GM18520 (cell line): ENCODE measurements around the gene MYOCD.

Experiments
- ATAC-seq: cut with Tn5 transposase; IDR thresholded peaks from one replicate; pipeline ENCODE4 v1.9.1; 2021; ENCODE audit not compliant: unreplicated experiment

The MYOCD gene

DNA sequence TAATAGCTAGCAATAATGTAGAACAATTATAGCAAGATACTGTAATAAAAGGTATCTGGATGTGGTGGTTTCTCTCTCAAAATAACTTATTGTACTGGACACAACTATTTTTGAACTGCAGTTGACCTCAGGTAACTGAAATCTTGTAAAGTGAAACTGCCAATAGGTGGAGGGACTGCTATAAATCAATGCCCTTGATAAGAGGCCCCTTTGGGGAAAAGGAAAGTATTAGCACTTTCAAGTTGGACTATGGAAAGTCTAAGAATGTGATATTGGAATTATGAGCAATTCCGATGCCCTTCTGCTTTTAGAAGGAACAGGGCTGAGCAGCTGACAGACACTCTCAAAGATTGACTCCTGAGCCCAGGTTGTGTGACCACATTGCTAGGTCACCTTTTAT, 79.1 kb downstream of the MYOCD start:
- ATAC-seq, result no peak

DNA sequence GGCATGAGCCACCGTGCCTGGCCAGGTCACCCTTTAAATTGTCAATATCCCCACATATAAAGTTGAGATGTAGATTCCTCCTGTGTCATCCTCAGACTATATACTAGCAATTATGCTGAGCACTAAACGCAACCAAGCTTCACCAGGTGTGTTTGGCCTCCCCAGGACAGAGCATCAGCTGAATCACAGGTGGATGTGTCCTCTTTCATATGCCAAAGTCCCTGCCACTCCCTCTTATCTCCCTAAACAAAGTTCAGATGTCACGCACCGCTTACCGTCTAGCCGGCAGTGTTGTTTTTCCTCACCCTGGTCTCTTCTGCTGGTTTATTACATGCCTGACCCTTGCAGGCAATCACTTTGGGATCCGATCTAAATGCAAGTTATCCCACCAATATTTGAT, 79.8 kb downstream of the MYOCD start:
- no peak for ATAC-seq

DNA sequence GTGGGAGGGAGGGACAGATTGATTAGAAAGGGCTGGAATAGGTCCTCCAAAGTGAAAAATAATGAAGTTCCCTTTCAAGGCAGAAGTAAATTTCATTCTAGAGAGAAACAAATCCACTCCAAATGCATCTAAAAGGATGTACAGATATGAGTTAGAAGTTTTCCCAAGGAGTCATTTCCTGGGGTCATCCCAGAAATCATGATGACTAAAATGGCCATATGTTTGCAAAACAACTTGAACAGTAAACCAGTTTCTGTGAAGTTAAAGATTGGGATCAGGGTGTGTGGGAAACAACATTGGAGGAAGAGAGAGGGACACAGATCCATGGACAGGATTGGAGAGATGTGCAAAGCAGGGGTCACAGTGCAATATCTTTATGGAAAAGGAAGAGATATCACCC, 91.1 kb downstream of the MYOCD start:
- no peak for ATAC-seq

- ATAC-seq, result no peak
Observed at GRCh38 chr17:12759090-12759489, 93.4 kb downstream of the MYOCD start.

DNA sequence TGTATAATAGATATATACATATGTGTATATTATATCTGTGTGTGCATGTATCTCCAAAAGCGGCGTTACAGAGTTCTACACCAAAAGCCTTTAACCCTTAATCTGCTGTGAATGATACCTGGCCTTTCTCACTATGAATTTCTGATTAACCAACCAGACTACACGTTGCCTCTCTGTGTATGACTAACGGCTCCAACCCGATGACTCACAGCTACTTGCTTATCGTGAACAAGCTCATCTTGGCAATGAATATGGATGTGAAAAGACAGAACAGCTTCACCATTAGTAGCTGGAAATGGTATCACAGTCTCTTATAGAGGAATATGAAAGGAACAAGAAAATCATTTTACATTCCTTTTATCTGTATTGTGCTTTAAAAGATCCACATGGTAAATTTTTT, 99.9 kb downstream of the MYOCD start:
- no peak for ATAC-seq

DNA sequence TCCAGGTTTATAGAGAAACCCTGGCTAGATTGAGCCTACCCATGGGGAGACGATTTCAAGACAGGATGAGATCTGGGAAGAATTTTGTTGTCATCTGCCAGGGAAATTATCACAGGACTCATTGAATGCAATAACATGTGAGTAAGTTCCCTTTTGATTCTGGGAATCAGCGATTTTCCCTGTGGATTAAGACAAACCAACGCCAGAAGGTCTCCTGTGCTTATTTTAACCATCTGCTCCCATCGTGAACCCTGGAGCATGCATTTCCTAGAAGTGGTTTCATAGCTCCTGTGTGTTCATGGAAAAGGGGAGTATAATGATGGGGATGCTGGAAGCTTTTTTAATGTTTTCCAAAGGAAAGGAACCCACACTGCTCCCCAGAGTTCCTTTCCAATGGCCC, 102.6 kb downstream of the MYOCD start:
- no peak for ATAC-seq

- no peak for ATAC-seq
Observed at GRCh38 chr17:12769981-12770380, 104.3 kb downstream of the MYOCD start.

DNA sequence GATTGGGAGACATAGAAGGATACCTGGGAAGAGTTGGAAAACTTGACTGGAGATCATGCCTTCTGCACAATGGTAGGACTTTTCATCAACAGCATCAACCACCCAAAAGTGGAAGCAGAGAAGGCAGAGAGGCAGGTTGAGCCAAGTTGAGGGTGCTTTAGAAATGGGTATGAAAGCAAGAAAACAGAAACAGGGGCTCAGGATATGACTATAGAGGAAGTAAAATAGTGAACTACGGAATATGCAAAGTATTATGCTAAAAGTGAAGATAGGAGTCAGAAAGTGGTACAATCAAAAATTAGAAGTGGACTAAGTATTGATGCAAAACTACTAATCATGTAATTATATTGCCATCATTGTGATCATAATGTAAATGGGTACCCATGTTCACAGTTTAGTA, 107.5 kb downstream of the MYOCD start:
- no peak for ATAC-seq

DNA sequence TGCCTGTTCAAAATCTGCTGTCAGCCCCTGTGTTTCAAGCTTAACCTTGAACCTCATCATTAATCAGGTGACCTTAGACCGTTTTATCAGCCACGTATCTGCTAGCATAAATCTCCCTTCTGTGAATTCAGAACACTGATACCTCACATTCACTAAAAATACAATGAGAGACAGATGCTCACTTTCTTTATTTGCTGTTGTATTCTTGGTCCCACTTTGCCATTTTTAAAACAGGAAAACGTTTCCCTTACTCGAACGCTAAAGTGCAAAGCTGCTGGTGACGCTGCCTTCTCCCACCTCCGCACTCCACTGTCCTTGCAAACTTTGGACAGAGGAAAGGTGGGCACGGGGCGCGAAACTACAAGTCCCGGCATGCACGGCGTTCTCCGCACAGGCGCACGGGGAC, 123.4 kb downstream of the MYOCD start:
- no peak for ATAC-seq

GRCh38 chr17:12789481-12790248, 124.0 kb downstream of the MYOCD start, which contains the start of gene ARHGAP44:
Gene ARHGAP44, plus strand, starts transcription at chr17:12789498. Its CDS starts 341 bp downstream, at chr17:12789839.
- no peak for ATAC-seq

- no peak for ATAC-seq
Observed at GRCh38 chr17:12790249-12791106, 124.8 kb downstream of the MYOCD start.

- ATAC-seq, result no peak
Observed at GRCh38 chr17:12794919-12795532, 129.3 kb downstream of the MYOCD start.

DNA sequence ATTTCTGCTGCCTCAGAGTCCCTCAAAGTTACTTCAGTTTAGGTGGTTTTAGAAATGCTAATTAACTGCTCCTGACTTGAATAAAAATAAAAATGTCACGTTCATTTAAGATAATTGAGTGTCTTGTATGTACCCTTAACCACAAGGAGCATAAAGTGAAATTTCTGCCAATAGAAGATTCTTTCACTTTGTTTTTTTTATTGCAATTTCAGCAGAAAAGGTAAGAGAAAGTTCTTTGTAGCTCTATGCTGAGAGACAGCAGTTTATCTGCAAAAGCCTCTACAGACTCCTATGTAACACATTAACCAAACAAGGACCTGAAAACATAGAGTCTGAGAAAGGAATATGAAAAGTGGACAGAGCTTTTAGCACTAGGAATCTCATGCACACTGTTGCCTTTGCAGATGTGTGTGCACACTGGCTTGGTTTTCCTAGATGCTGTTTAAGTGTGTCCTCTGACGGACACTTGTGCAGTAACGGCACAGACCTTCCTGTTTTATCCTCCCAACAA, 135.2 kb downstream of the MYOCD start:
- no peak for ATAC-seq

DNA sequence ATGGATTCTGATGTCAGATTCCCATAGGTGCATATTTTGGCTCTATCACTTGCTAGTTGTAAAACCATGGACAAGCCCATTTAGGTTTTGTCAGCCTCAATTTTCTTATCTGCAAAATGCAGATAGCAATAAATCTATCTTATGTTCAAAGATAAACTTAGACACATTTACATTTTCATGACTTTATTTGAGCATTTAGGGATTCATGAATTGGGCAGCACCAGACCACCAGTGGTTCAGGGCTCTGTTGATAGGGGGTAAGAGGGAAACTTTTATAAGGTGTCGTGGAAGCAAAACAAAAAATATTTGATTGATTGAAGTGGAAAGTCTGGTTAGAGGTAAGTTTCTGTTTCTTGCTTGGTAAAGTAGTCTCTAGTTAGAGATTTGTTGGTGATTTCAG, 140.9 kb downstream of the MYOCD start:
- no peak for ATAC-seq

GRCh38 chr17:12808723-12809122, 143.0 kb downstream of the MYOCD start:
- ATAC-seq, result no peak

DNA sequence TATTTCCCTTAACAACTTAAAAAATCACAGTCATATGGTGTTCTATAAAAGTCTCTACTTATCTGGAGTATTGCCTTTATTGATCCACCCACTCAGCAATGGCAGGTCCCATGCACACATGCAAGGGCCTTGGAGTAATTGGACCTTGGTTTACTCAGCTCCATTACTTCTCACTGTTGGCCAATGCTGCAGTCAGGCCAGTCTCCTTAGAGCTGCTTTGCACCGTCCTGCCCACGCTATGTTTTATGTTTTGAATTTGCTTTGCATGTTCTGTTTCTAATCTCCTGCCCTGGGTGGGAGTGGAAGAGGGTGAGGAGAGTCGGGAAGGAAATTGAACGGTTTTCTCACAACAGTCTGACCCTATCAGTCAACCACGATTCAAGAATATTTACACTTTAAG, 147.2 kb downstream of the MYOCD start:
- no peak for ATAC-seq

DNA sequence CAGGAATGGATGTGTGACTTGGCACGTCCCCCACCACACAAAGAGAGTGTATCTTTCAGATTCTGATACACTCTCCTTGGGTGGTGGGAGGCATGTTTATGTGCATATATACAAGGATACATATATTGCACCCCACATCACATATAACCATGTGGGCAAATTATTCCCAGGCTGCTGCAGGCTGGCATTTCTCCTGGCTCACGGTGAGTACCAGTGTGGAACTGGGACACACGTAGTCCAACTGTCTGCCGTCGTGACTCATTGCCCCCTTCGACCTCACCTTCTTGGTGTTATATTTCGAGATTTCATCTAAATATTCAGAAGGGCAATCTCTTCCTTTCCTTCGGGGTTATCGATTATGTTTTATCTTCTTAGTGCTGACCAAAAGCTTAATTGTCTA, 148.0 kb downstream of the MYOCD start:
- ATAC-seq, result no peak

GRCh38 chr17:12814718-12815117, 149.0 kb downstream of the MYOCD start:
- ATAC-seq, result no peak

GRCh38 chr17:12815642-12816141, 150.0 kb downstream of the MYOCD start:
- peak; percentile 79 for ATAC-seq
